Activated CD4-positive, alpha-beta T cell treated with anti-CD3 and anti-CD28 coated beads, Interleukin-2, amount 10 ng/mL, durations not matched to agents 7 days and 5 days (primary cell): Measurements from ENCODE around the gene KHDC3L. TPM values are rescaled to one million over a fixed set of nuclear protein-coding genes. Genes with fewer than 3 reads are reported as not detected.
A peak's percentile ranks its signal among the peaks of the same experiment; 100 is the strongest.
"Not testable (repeated sequence)": the region's sequence is repeated elsewhere in the genome, so short reads cannot be mapped to it uniquely, and the experiment has no call there.

Source experiments
- CTCF ChIA-PET: fragments of 350-600 bp; sonication (Branson Sonifier 250); formaldehyde crosslinking; loops from one replicate; lab custom pipeline; 2021; ENCODE audit warnings: antibody characterized with exemption; lab: Charles Lee
- POLR2A ChIA-PET: fragments of 350-600 bp; sonication (Branson Sonifier 250); formaldehyde crosslinking; loops from one replicate; lab custom pipeline; 2021; ENCODE audit warnings: antibody characterized with exemption; lab: Charles Lee
- DNase-seq: peaks from one replicate; pipeline ENCODE4 v3.0.0-alpha.2; 2020
- H3K27ac Mint-ChIP-seq: one replicate; pipeline ENCODE4 v1.8.0; 2021; ENCODE audit warnings: mild to moderate bottlenecking, moderate library complexity, mixed read lengths
- H3K27me3 Mint-ChIP-seq: one replicate; pipeline ENCODE4 v1.8.0; 2021; ENCODE audit warnings: mixed read lengths
- H3K36me3 Mint-ChIP-seq: one replicate; pipeline ENCODE4 v1.8.0; 2021; ENCODE audit warnings: low read depth, mixed read lengths
- H3K4me1 Mint-ChIP-seq: one replicate; pipeline ENCODE4 v1.8.0; 2021; ENCODE audit warnings: mixed read lengths
- H3K4me3 Mint-ChIP-seq: one replicate; pipeline ENCODE4 v1.8.0; 2021; ENCODE audit warnings: mild to moderate bottlenecking, moderate library complexity, mixed read lengths
- H3K9me3 Mint-ChIP-seq: one replicate; pipeline ENCODE4 v1.8.0; 2021; ENCODE audit warnings: mixed read lengths
- total RNA-seq, 2 experiments: library from RNA; stranded (reverse); gene quantifications; one replicate each; pipeline ENCODE4 v1.2.3, GENCODE V29; 2021

The KHDC3L gene
- total RNA-seq, 2 experiments from 2014 or later: not detected

DNA sequence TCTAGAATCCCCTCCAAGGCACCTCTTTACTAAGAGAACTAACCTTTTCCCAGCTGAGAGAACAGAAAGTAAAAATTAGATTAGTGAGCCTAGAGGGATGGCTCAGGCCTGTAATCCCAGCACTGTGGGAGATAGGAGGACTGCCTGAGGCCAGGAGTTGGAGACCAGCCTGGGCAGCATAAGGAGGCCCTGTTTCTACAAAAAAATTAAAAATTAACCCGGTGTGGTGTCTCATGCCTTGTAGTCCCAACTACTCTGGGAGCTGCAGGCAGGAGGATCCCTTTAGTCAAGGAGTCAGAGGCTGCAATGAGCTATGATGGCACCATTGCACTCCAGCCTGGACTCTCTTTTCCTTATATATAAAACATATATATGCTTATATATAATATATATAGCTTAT is 12.8 kb downstream of the KHDC3L start:
- ChIA-PET CTCF (interaction anchor here (0.6 kb wide), 1 partner anchor 19 kb away, joined by 5 read pairs; no protein-coding TSS in a partner anchor), POLR2A (no interaction called here)
- no peak overlapping the region for H3K4me3 Mint-ChIP-seq
- no peaks in the 10 kb centered on the region for H3K27me3 Mint-ChIP-seq
- peaks cover 2% of the 10 kb centered on the region for H3K9me3 Mint-ChIP-seq
- H3K27ac Mint-ChIP-seq: no peak overlapping the region
- no peaks in the 10 kb centered on the region for H3K4me1 Mint-ChIP-seq
- no peaks in the 10 kb centered on the region for H3K36me3 Mint-ChIP-seq
- DNase-seq: no peak

DNA sequence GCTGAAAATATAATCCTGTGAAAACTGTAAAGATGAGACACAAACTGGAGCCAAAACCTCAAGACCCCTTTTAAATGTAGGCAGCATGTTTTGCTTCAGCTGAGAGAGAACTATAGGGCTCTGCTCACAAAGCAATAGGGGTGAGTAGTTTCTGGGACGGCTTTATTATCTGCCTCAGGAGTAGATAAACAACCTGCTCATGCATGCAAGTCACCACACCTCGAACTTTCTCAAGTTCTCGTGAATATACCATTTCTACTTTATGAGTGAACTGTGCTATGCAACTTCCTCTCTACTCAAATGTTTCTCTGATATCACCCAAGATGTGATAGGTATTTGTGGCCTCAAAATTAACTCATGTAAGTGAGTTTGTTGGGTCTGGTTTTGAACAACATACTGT is 14.8 kb downstream of the KHDC3L start:
- Mint-ChIP-seq H3K36me3 (no peaks in the 10 kb centered on the region), H3K4me3 (no peak overlapping the region), H3K27ac (no peak overlapping the region), H3K4me1 (no peaks in the 10 kb centered on the region), H3K9me3 (peaks cover 2% of the 10 kb centered on the region), H3K27me3 (no peaks in the 10 kb centered on the region)
- POLR2A ChIA-PET: no interaction called here
- DNase-seq: no peak
- CTCF ChIA-PET: interaction anchor here (1.4 kb wide), 1 partner anchor 12 kb away, joined by 4 read pairs; no protein-coding TSS in a partner anchor

DNA sequence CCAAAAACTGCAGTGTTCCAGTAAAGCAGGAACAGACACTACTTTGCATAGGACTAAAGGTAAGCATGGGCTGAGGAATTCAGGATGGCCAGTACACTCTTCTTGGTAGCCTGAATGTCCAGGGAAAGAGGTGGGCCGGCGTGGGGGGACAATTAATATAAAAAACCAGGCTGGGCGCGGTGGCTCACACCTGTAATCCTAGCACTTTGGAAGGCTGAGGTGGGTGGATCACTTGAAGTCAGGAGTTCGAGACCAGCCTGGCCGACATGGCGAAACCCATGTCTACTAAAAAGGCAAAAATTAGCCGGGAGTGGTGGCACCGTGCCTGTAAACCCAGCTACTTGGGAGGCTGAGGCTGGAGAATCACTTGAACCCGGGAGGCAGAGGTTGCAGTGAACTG is 19.1 kb downstream of the KHDC3L start:
- POLR2A ChIA-PET, DNase-seq, H3K27ac Mint-ChIP-seq, H3K4me3 Mint-ChIP-seq, CTCF ChIA-PET, H3K9me3 Mint-ChIP-seq, H3K36me3 Mint-ChIP-seq, H3K4me1 Mint-ChIP-seq, H3K27me3 Mint-ChIP-seq: not testable (repeated sequence)

DNA sequence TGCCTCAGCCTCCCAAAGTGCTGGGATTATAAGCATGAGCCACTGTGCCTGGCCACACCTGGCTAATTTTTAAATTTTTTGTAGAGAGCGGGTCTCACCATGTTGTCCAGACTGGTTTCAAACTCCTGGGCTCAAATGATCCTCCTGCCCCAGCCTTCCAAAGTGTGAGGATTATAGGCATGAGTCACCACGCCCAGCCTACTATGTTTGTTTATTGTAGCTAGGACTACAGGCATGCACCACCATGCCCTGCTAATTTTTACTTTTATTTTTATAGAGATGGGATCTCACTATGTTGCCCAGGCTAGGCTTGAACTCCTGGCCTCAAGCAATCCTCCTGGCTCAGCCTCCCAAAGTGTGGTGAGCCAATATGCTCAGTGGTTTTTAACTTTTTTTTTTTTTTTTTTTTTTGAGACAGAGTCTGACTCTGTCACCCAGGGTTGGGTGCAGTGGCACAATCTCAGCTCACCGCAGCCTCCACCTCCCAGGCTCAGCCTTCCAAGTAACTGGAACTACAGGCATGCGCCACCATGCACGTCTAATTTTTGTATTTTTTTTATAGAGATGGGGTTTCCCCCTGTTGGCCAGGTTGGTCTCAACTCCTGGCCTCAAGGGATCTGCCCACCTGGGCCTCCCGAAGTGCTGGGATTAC is 20.1 kb downstream of the KHDC3L start:
- no peaks in the 10 kb centered on the region for H3K9me3 Mint-ChIP-seq
- CTCF ChIA-PET: interaction anchor here (1.2 kb wide), 1 partner anchor 9 kb away, joined by 4 read pairs; no protein-coding TSS in a partner anchor
- H3K27me3 Mint-ChIP-seq: no peaks in the 10 kb centered on the region
- H3K27ac Mint-ChIP-seq: no peak overlapping the region
- H3K4me1 Mint-ChIP-seq: peaks cover 3% of the 10 kb centered on the region
- no peak for DNase-seq
- H3K4me3 Mint-ChIP-seq: no peak overlapping the region
- POLR2A ChIA-PET: no interaction called here
- H3K36me3 Mint-ChIP-seq: no peaks in the 10 kb centered on the region

DNA sequence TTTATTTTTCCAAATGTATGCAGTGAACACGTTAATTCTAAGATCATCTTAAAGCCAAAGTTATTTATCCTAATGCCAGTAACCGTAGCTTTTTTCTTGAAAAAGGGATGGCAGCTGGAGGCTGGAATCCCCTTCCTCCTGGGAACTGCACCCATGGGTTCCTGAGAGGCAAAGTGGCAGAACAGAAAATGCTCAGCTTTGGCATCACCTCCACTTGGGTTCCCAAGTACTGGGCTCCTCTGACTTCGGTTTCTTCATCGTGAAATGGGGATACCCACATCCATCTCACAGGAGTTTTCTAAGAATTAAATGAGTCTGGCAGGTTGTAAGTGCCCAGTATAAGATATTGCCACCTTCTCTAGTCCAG is 26.0 kb downstream of the KHDC3L start:
- POLR2A ChIA-PET: no interaction called here
- peak overlapping the region; percentile 86 for H3K27ac Mint-ChIP-seq
- CTCF ChIA-PET: interaction anchor here (0.9 to 1.0 kb wide), 3 partner anchors 36 to 266 kb away, joined by 3 read pairs; no protein-coding TSS in a partner anchor
- DNase-seq: no peak
- peaks cover 40% of the 10 kb centered on the region for H3K4me1 Mint-ChIP-seq
- no peaks in the 10 kb centered on the region for H3K9me3 Mint-ChIP-seq
- peak overlapping the region; percentile 78 for H3K4me3 Mint-ChIP-seq
- H3K36me3 Mint-ChIP-seq: peaks cover 3% of the 10 kb centered on the region
- H3K27me3 Mint-ChIP-seq: no peaks in the 10 kb centered on the region

DNA sequence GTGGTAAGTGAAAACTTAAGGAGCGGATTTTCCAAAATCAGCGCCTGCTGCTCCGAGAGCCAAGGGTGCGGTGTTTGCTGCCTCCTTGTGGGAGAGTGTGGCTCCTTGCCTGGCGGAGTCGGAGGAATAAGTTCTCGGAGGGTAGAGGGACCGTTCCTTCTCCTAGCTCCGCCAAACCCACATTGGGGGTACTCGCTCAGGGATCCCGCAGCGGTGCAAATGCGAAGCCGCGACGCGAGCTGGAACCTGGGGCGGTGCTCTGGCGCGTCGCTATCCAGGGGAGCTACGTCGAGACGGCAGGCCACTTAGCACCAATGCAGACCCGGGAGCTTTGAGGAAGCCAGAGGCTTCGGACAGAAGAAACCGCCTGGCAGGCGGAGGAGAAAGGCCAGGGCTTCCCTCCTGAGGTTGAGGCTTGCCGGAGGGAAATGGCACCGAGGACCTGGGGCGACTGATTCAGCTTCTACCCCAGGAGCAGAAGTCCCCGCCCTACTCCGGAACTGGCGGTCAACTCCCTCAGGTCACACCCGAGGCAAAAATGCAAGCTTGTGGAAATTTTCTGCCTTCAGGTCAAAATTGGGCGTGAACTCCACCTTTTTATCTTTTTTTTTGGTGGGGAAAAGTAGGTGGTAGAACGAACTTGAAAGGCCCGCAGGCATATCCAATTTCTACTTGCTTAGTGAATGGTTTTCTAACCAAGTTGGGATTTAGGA is 26.5 kb downstream of the KHDC3L start:
- H3K27ac Mint-ChIP-seq: peak overlapping the region; percentile 86
- H3K4me1 Mint-ChIP-seq: peaks cover 42% of the 10 kb centered on the region
- H3K27me3 Mint-ChIP-seq: no peaks in the 10 kb centered on the region
- no peaks in the 10 kb centered on the region for H3K9me3 Mint-ChIP-seq
- H3K36me3 Mint-ChIP-seq: peaks cover 7% of the 10 kb centered on the region
- peak overlapping the region; percentile 78 for H3K4me3 Mint-ChIP-seq
- CTCF ChIA-PET: interaction anchor here (0.7 to 1.2 kb wide), 6 partner anchors 10 to 266 kb away, joined by 3 to 4 read pairs (median 3); partner anchors contain the start of gene CGAS
- POLR2A ChIA-PET: interaction anchor here (0.6 to 1.0 kb wide), 2 partner anchors 23 to 124 kb away, joined by 3 read pairs; no protein-coding TSS in a partner anchor
- DNase-seq: peak; percentile 71

DNA sequence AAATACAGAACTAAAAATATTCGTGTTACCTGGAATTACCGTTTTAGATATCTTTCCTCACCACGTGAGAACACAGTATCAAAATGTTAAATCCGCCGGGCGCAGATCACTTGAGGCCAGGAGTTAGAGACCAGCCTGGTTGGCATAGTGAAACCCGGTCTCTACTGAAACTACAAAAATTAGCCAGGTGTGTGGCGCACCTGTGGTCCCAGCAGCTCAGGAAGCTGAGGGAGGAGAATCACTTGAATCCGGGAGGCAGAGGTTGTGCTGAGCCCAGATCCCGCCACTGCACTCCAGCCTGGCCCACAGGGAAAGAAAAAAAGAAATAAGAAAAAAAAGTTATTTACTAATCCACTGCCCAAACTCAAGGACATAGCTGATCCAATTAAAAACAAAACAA is 27.4 kb downstream of the KHDC3L start:
- Mint-ChIP-seq H3K4me3 (no peak overlapping the region), H3K36me3 (peaks cover 7% of the 10 kb centered on the region), H3K27ac (no peak overlapping the region), H3K9me3 (peaks cover 1% of the 10 kb centered on the region), H3K27me3 (no peaks in the 10 kb centered on the region), H3K4me1 (peaks cover 46% of the 10 kb centered on the region)
- ChIA-PET CTCF (interaction anchor here (1.0 to 1.2 kb wide), 2 partner anchors 21 to 62 kb away, joined by 4 read pairs; partner anchors contain the start of gene CGAS), POLR2A (no interaction called here)
- DNase-seq: no peak

DNA sequence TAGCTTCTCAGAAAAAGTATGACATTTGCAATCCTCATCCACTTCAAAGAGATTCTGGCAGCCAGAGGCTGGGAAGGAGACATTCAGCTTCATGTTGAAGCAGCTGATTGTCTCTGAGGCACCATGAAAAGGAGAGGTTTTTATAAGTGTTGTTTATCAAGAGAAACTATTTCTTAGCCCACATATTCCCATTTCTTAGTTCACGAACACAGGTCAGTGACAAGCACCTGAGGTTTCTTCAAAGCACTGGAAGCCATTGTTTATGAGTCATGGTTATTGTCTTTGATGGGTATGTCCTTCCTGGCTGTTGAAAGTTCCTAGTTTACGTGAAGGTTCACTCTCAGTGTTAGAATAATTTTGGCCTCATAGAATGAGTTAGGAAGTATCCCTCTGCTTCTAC is 29.2 kb downstream of the KHDC3L start:
- ChIA-PET POLR2A (no interaction called here), CTCF (interaction anchor here (0.5 to 1.3 kb wide), 3 partner anchors 9 to 85 kb away, joined by 3 to 4 read pairs (median 3); no protein-coding TSS in a partner anchor)
- no peak for DNase-seq
- H3K27ac Mint-ChIP-seq: peak overlapping the region; percentile 37
- no peaks in the 10 kb centered on the region for H3K27me3 Mint-ChIP-seq
- peaks cover 4% of the 10 kb centered on the region for H3K9me3 Mint-ChIP-seq
- peaks cover 46% of the 10 kb centered on the region for H3K4me1 Mint-ChIP-seq
- no peak overlapping the region for H3K4me3 Mint-ChIP-seq
- peaks cover 7% of the 10 kb centered on the region for H3K36me3 Mint-ChIP-seq

DNA sequence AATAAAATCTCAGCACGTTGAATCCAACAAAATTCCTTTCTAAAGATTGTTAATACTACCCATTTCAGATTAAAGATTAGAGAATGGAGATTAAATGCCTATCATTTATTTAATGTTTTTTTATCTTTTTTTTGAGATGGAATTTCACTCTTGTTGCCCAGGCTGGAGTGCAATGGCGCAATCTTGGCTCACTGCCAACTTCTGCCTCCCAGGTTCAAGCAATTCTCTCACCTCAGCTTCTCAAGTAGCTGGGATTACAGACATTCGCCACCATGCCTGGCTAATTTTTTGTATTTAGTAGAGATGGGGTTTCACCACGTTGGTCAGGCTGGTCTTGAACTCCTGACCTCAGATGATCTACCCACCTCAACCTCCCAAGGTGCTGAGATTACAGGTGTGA is 29.7 kb downstream of the KHDC3L start:
- peaks cover 46% of the 10 kb centered on the region for H3K4me1 Mint-ChIP-seq
- POLR2A ChIA-PET, H3K36me3 Mint-ChIP-seq, DNase-seq, H3K9me3 Mint-ChIP-seq, H3K27me3 Mint-ChIP-seq, H3K27ac Mint-ChIP-seq, H3K4me3 Mint-ChIP-seq: not testable (repeated sequence)
- CTCF ChIA-PET: interaction anchor here (0.5 kb wide), 1 partner anchor 84 kb away, joined by 3 read pairs; no protein-coding TSS in a partner anchor

DNA sequence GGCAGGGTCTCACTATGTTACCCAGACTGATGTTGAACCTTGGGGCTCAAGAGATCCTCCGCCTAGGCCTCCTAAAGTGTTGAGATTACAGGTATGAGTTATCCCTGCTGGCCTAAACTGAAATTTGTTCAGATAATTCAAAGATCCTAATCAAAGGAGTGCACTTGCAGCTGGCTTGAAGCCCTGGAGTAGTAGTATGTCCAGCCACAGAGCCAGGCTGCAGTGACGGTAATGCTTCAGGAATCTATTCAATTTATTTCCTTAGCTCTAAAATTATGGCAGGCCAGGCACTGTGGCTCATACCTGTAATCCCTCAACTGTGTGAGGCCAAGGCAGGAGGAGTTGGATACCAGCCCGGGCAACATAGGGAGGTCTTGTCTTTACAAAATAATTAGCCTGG is 30.8 kb downstream of the KHDC3L start:
- peaks cover 7% of the 10 kb centered on the region for H3K36me3 Mint-ChIP-seq
- no peaks in the 10 kb centered on the region for H3K27me3 Mint-ChIP-seq
- H3K9me3 Mint-ChIP-seq: peaks cover 4% of the 10 kb centered on the region
- H3K4me1 Mint-ChIP-seq: peaks cover 40% of the 10 kb centered on the region
- POLR2A ChIA-PET: no interaction called here
- CTCF ChIA-PET: interaction anchor here (0.6 kb wide), 1 partner anchor 931 kb away, joined by 3 read pairs; no protein-coding TSS in a partner anchor
- H3K4me3 Mint-ChIP-seq: no peak overlapping the region
- no peak for DNase-seq
- no peak overlapping the region for H3K27ac Mint-ChIP-seq

DNA sequence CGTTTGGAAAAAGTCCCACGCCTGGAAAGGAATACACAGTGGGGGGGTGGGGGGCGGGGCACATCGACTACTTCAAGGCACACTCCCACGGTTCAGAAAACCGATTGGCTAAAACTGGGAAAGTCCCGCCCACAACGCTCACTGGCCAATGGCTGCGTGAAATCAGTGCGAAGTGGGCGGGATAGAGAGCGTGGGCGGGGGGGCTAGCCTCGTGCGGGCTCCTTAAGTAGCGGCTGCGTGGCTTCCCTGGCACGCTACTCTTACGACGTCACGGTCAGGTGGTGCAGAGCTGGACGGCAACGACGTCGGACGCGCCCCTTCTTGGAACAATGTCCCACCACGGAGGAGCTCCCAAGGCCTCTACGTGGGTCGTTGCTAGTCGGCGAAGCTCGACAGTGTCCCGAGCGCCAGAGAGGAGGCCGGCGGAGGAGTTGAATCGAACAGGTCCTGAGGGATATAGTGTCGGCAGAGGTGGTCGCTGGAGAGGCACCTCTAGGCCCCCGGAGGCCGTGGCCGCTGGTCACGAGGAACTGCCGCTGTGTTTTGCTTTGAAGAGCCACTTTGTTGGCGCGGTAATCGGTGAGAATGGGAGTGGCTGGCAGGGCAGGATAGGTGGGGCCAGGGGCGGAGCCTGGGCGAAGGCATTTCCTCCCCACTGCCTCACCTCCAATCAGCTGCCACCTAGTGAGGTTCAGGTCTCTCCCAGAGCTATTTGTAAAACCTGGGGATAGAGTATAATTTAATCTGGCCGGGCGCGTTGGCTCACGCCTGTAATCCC is 32.3 kb downstream of the KHDC3L start, which contains the start of gene DDX43:
TSS of gene DDX43 (plus strand) at position 252 of the 778 bp plus-strand sequence. CDS start at position 330, 78 bp downstream.
- peaks cover 7% of the 10 kb centered on the region for H3K36me3 Mint-ChIP-seq
- peak within 1 kb of the TSS; percentile 98 for H3K27ac Mint-ChIP-seq
- H3K27me3 Mint-ChIP-seq: no peaks in the 10 kb centered on the region
- DNase-seq: peak; percentile 77
- CTCF ChIA-PET: interaction anchor here (0.5 kb wide), 1 partner anchor 65 kb away, joined by 3 read pairs; no protein-coding TSS in a partner anchor
- H3K9me3 Mint-ChIP-seq: peaks cover 4% of the 10 kb centered on the region
- POLR2A ChIA-PET: no interaction called here
- peaks cover 27% of the 10 kb centered on the region for H3K4me1 Mint-ChIP-seq
- peak within 1 kb of the TSS; percentile 83 for H3K4me3 Mint-ChIP-seq

DNA sequence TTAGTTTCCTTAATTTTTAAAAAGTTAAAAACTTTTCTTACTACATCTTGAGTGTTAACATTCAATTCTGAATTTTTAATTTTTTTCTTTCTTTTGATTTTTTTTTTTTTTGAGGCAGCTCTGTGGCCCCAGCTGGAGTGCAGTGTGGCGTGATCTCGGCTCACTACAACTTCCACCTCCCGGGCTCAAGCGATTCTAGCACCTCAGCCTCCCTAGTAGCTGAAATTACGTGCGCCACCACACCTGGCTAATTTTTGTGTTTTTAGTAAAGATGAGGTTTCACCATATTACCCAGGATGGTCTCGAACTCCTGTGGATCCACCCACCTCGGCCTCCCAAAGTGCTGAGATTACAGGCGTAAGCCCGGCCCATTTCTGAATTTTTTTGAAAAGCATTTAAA is 33.4 kb downstream of the KHDC3L start:
- no peak overlapping the region for H3K4me3 Mint-ChIP-seq
- peaks cover 23% of the 10 kb centered on the region for H3K4me1 Mint-ChIP-seq
- peaks cover 7% of the 10 kb centered on the region for H3K36me3 Mint-ChIP-seq
- H3K27me3 Mint-ChIP-seq: no peaks in the 10 kb centered on the region
- ChIA-PET CTCF (no interaction called here), POLR2A (no interaction called here)
- DNase-seq: no peak
- peaks cover 4% of the 10 kb centered on the region for H3K9me3 Mint-ChIP-seq
- H3K27ac Mint-ChIP-seq: no peak overlapping the region
